Right lung (tissue), 10 donors: ENCODE results near the gene SPRED2. TPM values are rescaled to one million over a fixed set of nuclear protein-coding genes. Genes with fewer than 3 reads are reported as not detected.

ENCODE experiments used
- DNase-seq, 2 donors: peaks; one replicate each; pipeline ENCODE4 v3.0.0-alpha.2; 2013
- long read RNA-seq, 8 donors: transcript quantifications; one replicate each; lab custom pipeline, GENCODE V29; 2026
- polyA plus RNA-seq, 5 donors: library from polyadenylated mRNA; unstranded; fragments of 120-200 nt; gene quantifications; one replicate each; pipeline versions ENCODE4 v1.2.1 to v1.2.3, GENCODE V29; 2013; ENCODE audit warnings: inconsistent platforms in 1 of 5, low replicate concordance in 1 of 5; ENCODE audit not compliant: insufficient read length in 5 of 5, insufficient read depth in 1 of 5

Gene SPRED2
- 10 to 100 TPM; 27.3 to 39.5 (median 34.7) TPM for polyA plus RNA-seq
- long read RNA-seq, donor 1, full-length matches to known transcripts = 9 of 9 reads
- long read RNA-seq, donor 1, partial matches to known transcripts = 0 of 9 reads
- long read RNA-seq, donor 1, other reads (novel, unspliced or antisense) = 0 of 9 reads
- long read RNA-seq, donor 2, full-length matches to known transcripts = 6 of 6 reads
- long read RNA-seq, donor 2, partial matches to known transcripts = 0 of 6 reads
- long read RNA-seq, donor 2, other reads (novel, unspliced or antisense) = 0 of 6 reads
- long read RNA-seq, donor 3, full-length matches to known transcripts = 3 of 3 reads
- long read RNA-seq, donor 3, partial matches to known transcripts = 0 of 3 reads
- long read RNA-seq, donor 3, other reads (novel, unspliced or antisense) = 0 of 3 reads
- long read RNA-seq, donor 4, full-length matches to known transcripts = 6 of 6 reads
- long read RNA-seq, donor 4, partial matches to known transcripts = 0 of 6 reads
- long read RNA-seq, donor 4, other reads (novel, unspliced or antisense) = 0 of 6 reads
- long read RNA-seq, donor 5, full-length matches to known transcripts = 6 of 6 reads
- long read RNA-seq, donor 5, partial matches to known transcripts = 0 of 6 reads
- long read RNA-seq, donor 5, other reads (novel, unspliced or antisense) = 0 of 6 reads
- long read RNA-seq, donor 6, full-length matches to known transcripts = 10 of 10 reads
- long read RNA-seq, donor 6, partial matches to known transcripts = 0 of 10 reads
- long read RNA-seq, donor 6, other reads (novel, unspliced or antisense) = 0 of 10 reads
- long read RNA-seq, donor 7, full-length matches to known transcripts = 6 of 6 reads
- long read RNA-seq, donor 7, partial matches to known transcripts = 0 of 6 reads
- long read RNA-seq, donor 7, other reads (novel, unspliced or antisense) = 0 of 6 reads
- long read RNA-seq, donor 8, full-length matches to known transcripts = 3 of 3 reads
- long read RNA-seq, donor 8, partial matches to known transcripts = 0 of 3 reads
- long read RNA-seq, donor 8, other reads (novel, unspliced or antisense) = 0 of 3 reads

- DNase-seq = peak; percentile 95
Measured at GRCh38 chr2:65432227-65433190, at the start of gene SPRED2. SPRED2 (minus strand) TSS chr2:65432599; CDS start chr2:65431987, 612 bp downstream.

- DNase-seq = no peak
Measured at GRCh38 chr2:65481961-65482360, 49.6 kb upstream of the SPRED2 start.

DNA sequence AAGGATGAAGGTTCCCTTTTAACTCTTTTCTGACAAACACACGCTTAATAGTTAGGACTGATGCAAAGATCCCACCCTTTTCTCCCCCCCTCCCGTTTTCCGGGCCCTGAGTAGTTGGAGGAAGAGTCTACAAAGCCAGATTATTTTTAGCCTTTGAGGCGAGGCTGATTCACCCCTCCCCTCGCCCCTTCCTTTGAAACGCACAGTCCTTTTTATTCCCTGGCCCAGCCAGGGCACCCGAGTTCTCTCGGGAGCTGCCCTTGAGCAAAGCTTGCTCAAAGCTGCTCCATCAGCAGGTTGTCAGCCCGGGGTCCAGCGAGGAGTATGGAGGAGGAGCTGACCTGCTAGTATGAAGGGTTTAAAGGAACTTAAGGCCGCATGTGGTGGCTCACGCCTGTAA, 47.1 kb upstream of the SPRED2 start:
- DNase-seq = peak in 1 of 2 donors; percentile 10

DNA sequence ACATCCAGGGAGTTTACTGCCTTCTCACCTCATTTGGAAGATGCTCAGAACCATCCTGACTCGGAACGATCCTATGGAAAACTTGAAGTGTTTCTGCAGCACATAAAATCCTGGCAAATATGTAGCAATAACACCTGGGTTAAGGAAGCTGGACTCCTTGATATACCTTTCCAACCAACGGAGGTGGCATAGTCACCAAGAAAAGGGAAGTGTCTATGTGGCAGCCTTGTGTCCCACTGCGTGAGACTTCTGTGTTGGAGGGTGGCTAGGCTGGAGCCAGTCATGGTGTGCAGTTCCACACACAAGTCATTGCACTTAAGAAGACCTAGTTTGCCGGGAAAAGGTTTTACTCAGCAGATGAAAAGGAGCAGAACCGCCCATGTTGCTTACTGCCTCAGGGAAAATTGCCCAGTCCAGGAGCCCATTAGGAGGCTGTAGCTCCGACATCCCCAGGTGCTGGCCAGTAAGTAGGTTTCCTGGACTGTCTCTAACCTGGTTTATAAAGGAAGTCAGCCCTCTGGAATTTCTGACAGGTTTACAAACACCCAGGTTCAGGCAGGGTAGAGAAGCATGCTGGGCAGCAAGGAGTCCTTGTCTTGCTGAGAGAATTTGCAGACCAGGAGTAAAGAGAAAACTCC, 46.2 kb upstream of the SPRED2 start:
- DNase-seq = no peak

GRCh38 chr2:65477590-65477989, 45.2 kb upstream of the SPRED2 start:
- no peak for DNase-seq

DNA sequence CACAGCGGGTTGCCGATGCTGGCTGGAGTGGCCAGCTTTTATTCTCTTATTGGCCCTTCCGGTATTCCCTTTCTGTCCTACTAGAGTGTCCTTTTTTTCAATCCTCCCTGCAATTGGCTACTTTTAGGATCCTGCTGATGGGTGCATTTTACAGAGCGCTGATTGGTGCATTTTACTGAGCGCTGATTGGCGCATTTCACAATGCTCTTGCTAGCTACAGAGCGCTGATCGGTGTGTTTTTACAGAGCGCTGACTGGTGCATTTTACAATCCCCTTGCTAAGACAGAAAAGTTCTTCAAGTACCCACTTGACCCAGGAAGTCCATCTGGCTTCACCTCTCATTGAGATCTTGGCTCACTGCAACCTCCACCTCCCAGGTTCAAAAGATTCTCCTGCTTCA, 44.4 kb upstream of the SPRED2 start:
- DNase-seq = no peak

DNA sequence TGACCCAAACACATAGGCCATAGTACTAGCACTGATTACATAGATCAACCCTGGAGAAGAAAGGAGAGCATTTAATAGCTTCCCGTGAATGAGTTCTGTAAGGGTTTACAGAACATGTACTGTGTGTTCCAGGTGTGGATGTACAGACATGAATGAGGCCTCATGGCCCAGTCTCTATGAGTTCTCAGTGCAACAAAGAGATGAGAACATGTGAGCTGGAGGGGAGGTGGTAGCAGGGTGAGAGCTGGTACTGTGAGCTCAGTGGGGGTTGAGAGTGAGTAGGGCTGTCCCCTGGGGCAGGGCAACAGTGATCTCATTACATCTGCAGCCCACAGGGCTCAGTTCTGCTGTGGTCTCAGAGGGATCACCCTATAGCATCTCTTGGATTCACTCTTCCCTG, 42.6 kb upstream of the SPRED2 start:
- no peak for DNase-seq

DNA sequence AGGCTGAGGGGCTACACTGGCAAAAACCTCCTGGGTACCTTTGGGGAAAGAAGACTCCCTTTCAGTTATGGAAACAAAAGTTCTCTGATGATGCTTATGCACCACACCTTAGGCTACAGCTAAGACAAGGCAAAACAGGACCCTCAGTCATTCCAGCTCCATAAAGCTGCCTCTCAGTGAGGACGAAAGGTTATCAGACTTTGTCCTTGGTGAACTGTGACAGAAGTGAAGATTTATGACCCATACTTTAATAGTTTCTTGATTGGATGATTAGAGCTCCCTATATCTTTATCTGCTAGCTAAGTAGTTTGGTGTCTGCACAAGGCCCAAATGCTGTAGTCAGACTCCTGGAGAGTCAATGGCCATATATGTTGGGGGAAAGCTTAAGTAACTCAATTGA, 40.6 kb upstream of the SPRED2 start:
- no peak for DNase-seq

- DNase-seq = no peak
Measured at GRCh38 chr2:65471409-65471808, 39.0 kb upstream of the SPRED2 start.

DNA sequence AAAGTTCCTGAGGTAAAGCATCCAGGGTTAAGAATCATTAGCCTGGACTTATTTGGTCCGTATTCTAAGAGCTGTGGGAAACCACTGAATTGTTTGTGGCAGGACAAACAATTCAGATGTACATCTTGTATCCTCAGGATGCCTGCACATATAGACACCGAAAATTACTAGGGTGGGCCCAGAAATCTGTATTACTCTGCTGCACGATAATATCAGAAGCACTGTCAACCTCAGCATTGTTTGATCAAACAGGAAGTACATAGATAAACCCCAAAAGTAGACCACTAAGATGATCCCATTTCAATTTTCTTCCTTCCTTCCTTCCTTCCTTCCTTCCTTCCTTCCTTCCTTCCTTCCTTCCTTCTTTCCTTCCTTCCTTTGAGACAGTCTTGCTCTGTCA, 34.2 kb upstream of the SPRED2 start:
- DNase-seq = no peak

DNA sequence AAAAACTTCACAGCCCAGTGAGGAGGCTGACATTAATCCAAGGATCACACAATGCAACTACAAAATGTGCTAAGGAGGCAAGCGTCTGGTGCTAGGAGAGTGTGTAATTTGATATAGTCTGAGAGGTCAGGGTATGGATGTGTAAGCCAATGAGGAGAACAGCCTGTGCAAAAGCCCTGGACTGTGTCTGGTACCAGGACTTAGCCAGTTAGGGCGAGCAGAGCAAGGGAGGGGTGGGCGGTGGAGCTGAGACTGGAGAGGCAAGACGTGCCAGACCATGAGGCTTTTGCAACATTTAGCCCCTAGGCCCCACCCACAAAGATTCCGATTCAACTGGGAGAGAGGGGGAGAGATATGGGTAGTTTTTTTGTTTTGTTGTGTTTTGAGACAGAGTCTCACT, 33.5 kb upstream of the SPRED2 start:
- no peak for DNase-seq

- DNase-seq = no peak
Measured at GRCh38 chr2:65465124-65465523, 32.7 kb upstream of the SPRED2 start.

GRCh38 chr2:65464604-65465003, 32.2 kb upstream of the SPRED2 start:
- DNase-seq = no peak

DNA sequence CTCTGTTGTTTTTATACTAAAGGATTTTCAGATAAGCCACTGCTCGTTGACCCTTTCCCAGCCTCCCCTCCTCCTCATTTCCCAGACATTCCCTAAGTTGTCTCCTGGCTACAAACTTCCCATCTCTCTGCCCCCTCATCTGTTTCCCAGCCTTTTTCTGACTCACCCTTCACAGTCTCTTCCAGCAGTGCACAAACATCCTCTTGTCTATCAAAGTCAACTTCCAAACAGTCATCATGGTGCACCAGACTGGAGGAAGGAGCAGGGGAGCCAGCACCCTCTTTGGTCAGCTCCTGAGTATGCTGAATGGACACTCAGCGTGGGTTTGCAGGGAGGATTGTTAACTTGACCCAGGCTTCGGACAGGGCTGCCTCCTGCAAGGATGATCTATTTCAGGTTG, 26.6 kb upstream of the SPRED2 start:
- DNase-seq = no peak

GRCh38 chr2:65456886-65457285, 24.5 kb upstream of the SPRED2 start:
- no peak for DNase-seq

- DNase-seq = no peak
Measured at GRCh38 chr2:65456064-65456463, 23.7 kb upstream of the SPRED2 start.

- DNase-seq = no peak
Measured at GRCh38 chr2:65453916-65454315, 21.5 kb upstream of the SPRED2 start.

DNA sequence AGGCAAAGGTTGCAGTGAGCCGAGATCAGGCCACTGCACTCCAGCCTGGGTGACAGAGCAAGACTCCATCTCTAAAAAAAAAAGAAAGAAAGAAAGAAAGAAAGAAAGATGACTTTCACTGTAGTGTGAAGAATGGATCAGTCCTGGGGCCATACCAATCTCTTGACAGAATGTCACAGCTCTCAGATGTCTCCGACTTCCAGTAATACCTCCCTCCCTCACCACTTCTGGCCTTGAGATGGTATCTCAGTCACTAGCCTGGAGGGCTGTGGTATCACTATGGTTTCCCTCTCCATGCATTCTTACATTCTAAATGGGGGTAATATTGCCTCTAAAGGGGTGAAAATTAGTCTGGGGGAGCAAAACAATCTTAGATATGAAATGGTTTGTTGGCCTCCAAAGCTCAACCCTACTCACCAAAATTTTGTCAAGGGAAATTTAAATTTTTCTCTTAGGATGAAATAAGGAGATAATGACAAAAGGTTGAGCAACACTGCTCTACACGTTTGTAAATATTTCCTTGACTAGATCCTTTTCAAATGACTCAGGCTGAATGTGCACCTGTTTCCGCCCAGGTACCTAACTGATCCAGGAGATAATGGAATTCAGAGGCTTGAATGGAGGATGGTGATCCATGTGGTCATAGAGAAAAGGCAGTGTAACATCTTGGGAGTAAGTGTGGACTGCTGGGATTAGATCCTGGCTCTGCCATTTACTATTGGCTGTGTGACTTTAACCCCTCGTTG, 19.9 kb upstream of the SPRED2 start:
- DNase-seq = no peak

- DNase-seq = no peak
Measured at GRCh38 chr2:65450810-65451209, 18.4 kb upstream of the SPRED2 start.

GRCh38 chr2:65450393-65450792, 18.0 kb upstream of the SPRED2 start:
- no peak for DNase-seq
